A673 (cell line): ENCODE results near the gene SLX4IP. TPM values are rescaled to one million over a fixed set of nuclear protein-coding genes. Genes with fewer than 3 reads are reported as not detected.

Experiments used
- BruUV-seq: library from RNA; stranded (reverse); fragments of 400-500 nt; replicated peaks from 2 replicates; lab custom pipeline; 2021; lab: Mats Ljungman, UMichigan
- CTCF ChIA-PET: fragments of 300-600 bp; sonication (Branson Sonifier 250); formaldehyde crosslinking; loops from one replicate; lab custom pipeline; 2022; ENCODE audit warnings: antibody characterized with exemption; lab: Charles Lee
- POLR2A ChIA-PET: fragments of 300-600 bp; sonication (Branson Sonifier 250); formaldehyde crosslinking; loops from one replicate; lab custom pipeline; 2022; ENCODE audit warnings: antibody characterized with exemption; ENCODE audit not compliant: low non-redundant PET; lab: Charles Lee
- DNase-seq: peaks from one replicate; pipeline ENCODE4 v3.0.0-alpha.2; 2015; ENCODE audit warnings: low spot score
- H3K27ac ChIP-seq: fragments of 200-600 bp; sonication (generic); 2 replicates; pipeline ENCODE4 v1.5.1; 2016; ENCODE audit warnings: mixed run types, low read depth, mild to moderate bottlenecking, mixed read lengths, antibody characterized with exemption, low read length; ENCODE audit not compliant: poor library complexity, severe bottlenecking
- H3K27me3 ChIP-seq: fragments of 200-600 bp; sonication (generic); replicated peaks from 2 replicates; pipeline ENCODE4 v1.6.1; 2017; ENCODE audit warnings: mixed run types, low read depth, mild to moderate bottlenecking, mixed read lengths, antibody characterized with exemption, low read length; ENCODE audit not compliant: insufficient read depth, poor library complexity
- H3K36me3 ChIP-seq: fragments of 200-600 bp; sonication (generic); 2 replicates; pipeline ENCODE4 v1.6.1; 2016; ENCODE audit warnings: mixed run types, mild to moderate bottlenecking, mixed read lengths, antibody characterized with exemption, low read length; ENCODE audit not compliant: insufficient read depth, poor library complexity, severe bottlenecking
- H3K4me1 ChIP-seq: fragments of 200-600 bp; sonication (generic); 2 replicates; pipeline ENCODE4 v1.6.1; 2017; ENCODE audit warnings: mixed run types, mild to moderate bottlenecking, mixed read lengths, antibody characterized with exemption, low read length; ENCODE audit not compliant: insufficient read depth, poor library complexity, severe bottlenecking
- H3K4me3 ChIP-seq: fragments of 200-600 bp; sonication (generic); 2 replicates; pipeline ENCODE4 v1.5.1; 2016; ENCODE audit warnings: low read depth, mixed run types, mild to moderate bottlenecking, mixed read lengths, low read length; ENCODE audit not compliant: poor library complexity, severe bottlenecking
- H3K9me3 ChIP-seq: fragments of 200-600 bp; sonication (generic); 2 replicates; pipeline ENCODE4 v1.6.1; 2016; ENCODE audit warnings: mixed run types, low read depth, mild to moderate bottlenecking, mixed read lengths, antibody characterized with exemption, low read length; ENCODE audit not compliant: poor library complexity, severe bottlenecking
- CTCF ChIP-seq: fragments of 300-800, 200-600 bp; sonication (generic); conservative IDR thresholded peaks from 2 replicates; pipeline ENCODE4 v1.5.1; 2017; ENCODE audit warnings: low read depth, mild to moderate bottlenecking, antibody characterized with exemption, low read length, moderate library complexity, mixed read lengths
- EZH2 ChIP-seq: fragments of 200-600 bp; sonication (generic); IDR thresholded peaks from 2 replicates; pipeline ENCODE4 v1.6.1; 2017; ENCODE audit warnings: borderline replicate concordance, low read depth, mild to moderate bottlenecking, mixed read lengths, antibody characterized with exemption, low read length; ENCODE audit not compliant: poor library complexity, severe bottlenecking
- intact Hi-C: fragments of 100-400 bp; cut with micrococcal nuclease; formaldehyde crosslinking; loops from one replicate; pipeline ENCODE4 v1.10.0; 2022; ENCODE audit not compliant: unreplicated experiment
- total RNA-seq: library from RNA; stranded (reverse); gene quantifications from 2 replicates; pipeline ENCODE4 v1.2.3, GENCODE V29; 2021

Gene SLX4IP
- total RNA-seq, 1 experiment from 2014 or later: 9.8 TPM

DNA sequence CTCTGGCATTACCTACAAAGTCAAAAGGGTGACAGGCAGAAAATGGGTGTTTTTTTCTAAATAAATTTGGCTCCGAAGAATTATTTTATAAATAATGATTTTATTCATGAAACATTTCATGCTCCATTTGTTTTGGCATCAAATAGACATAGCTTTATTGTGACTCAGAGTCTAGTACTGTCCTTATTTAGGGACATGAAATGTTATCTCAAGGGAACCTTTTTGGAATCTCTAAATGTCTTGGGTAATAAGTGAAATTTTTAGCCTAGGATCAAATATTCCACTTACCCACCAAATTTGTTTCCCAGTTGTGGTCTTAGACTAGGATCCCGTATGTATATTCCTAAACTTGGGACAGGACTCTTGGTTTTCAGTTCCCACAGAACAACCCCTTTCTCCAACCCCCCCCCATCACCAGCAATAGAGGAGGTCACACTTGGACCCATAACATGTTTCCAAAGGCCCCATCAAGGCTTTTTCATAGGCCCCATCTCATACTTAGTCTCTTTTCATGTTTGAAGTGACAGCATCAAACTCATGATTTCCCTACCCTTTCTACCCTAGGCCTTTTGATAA, 156.9 kb downstream of the SLX4IP start:
- peaks cover 11% of the 10 kb centered on the region for H3K4me1 ChIP-seq
- H3K9me3 ChIP-seq: no peaks in the 10 kb centered on the region
- intact Hi-C loops: no loop called here
- no peak overlapping the region for H3K27ac ChIP-seq
- BruUV-seq: no TSS peak
- H3K36me3 ChIP-seq: no peaks in the 10 kb centered on the region
- CTCF ChIA-PET: no interaction called here
- POLR2A ChIA-PET: no interaction called here
- no peak overlapping the region for H3K4me3 ChIP-seq
- H3K27me3 ChIP-seq: no peaks in the 10 kb centered on the region
- DNase-seq: no peak
- TF ChIP-seq CTCF (no peak), EZH2 (no peak)

GRCh38 chr20:10594296-10594868, 159.3 kb downstream of the SLX4IP start:
- peaks cover 17% of the 10 kb centered on the region for H3K4me1 ChIP-seq
- no peak for TF ChIP-seq CTCF
- intact Hi-C loops: no loop called here
- no peaks in the 10 kb centered on the region for H3K27me3 ChIP-seq
- ChIA-PET POLR2A (no interaction called here), CTCF (interaction anchor here (0.6 kb wide), 1 partner anchor 42 kb away, joined by 6 read pairs; no protein-coding TSS in a partner anchor)
- no peak overlapping the region for H3K4me3 ChIP-seq
- H3K36me3 ChIP-seq: no peaks in the 10 kb centered on the region
- no peaks in the 10 kb centered on the region for H3K9me3 ChIP-seq
- BruUV-seq: no TSS peak
- H3K27ac ChIP-seq: no peak overlapping the region
- no peak for DNase-seq

- intact Hi-C loops: no loop called here
- Histone ChIP-seq H3K4me1 (peaks cover 17% of the 10 kb centered on the region), H3K9me3 (no peaks in the 10 kb centered on the region), H3K27ac (no peak overlapping the region), H3K36me3 (no peaks in the 10 kb centered on the region), H3K4me3 (no peak overlapping the region), H3K27me3 (no peaks in the 10 kb centered on the region)
- ChIA-PET CTCF (no interaction called here), POLR2A (no interaction called here)
- no peak for TF ChIP-seq EZH2
- TF ChIP-seq CTCF: no peak
- no TSS peak for BruUV-seq
- no peak for DNase-seq
Measured at GRCh38 chr20:10595266-10595665, 160.2 kb downstream of the SLX4IP start.
